ENCODE measurements around the gene SNX15.
"Not testable (repeated sequence)": the region's sequence is repeated elsewhere in the genome, so short reads cannot be mapped to it uniquely, and the experiment has no call there.

The SNX15 gene, protein sequence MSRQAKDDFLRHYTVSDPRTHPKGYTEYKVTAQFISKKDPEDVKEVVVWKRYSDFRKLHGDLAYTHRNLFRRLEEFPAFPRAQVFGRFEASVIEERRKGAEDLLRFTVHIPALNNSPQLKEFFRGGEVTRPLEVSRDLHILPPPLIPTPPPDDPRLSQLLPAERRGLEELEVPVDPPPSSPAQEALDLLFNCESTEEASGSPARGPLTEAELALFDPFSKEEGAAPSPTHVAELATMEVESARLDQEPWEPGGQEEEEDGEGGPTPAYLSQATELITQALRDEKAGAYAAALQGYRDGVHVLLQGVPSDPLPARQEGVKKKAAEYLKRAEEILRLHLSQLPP

DNA sequence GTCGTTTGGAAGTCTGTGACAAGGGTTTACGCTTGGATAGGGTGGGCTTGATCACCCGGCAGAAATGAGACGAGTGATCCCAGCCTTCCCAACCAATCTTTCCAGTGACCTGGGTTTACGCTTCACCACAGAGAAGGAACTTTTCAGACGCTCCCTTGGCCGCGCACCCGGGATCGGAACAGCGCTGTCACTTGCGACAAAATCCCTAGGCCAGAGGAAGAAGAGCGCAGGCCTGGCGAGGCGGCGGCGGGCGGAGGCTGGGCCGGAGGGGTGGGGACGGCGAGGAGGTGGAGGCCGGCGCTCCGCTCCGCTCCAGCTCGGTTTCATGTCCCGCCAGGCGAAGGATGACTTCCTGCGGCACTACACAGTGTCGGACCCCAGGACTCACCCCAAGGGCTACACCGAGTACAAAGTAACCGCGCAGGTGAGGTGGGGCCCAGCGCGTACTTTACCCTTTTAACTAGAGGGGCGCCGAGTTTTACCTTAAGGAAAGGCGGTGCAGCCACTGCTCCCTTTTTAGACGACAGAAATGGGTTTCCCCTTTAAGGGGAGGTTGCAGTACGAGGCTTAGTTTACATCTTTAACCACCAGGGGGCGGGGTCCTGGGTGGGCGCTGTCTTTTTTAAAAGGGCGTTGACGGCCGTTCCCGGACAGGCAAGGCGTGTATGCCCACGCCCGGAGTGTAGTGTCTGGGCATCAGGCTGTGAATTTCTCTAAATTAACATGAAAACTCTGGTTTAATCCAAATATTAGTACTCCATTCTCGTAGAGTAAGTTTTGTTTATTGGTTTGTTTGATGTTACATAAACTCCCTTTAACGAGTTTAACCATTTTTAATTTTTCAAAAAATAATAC is at the start of gene SNX15:
SNX15 (plus strand) TSS at position 227 of the 855 bp plus-strand sequence; CDS start at position 326, 99 bp downstream.
- no peak for FAIRE-seq

DNA sequence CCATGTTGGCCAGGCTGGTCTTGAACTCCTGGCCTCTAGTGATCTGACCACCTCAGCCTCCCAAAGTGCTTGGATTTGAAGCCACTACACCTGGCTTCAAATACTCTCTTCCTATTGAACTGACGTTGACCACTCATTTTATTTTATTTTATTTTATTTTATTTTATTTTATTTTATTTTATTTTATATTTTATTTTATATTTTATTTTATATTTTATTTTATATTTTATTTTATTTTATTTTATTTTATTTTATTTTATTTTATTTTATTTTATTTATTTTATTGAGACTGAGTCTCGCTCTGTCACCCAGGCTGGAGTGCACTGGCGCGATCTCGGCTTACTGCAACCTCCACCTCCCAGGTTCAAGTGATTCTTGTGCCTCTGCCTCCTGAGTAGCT is 43.9 kb upstream of the SNX15 start:
- FAIRE-seq = not testable (repeated sequence)

DNA sequence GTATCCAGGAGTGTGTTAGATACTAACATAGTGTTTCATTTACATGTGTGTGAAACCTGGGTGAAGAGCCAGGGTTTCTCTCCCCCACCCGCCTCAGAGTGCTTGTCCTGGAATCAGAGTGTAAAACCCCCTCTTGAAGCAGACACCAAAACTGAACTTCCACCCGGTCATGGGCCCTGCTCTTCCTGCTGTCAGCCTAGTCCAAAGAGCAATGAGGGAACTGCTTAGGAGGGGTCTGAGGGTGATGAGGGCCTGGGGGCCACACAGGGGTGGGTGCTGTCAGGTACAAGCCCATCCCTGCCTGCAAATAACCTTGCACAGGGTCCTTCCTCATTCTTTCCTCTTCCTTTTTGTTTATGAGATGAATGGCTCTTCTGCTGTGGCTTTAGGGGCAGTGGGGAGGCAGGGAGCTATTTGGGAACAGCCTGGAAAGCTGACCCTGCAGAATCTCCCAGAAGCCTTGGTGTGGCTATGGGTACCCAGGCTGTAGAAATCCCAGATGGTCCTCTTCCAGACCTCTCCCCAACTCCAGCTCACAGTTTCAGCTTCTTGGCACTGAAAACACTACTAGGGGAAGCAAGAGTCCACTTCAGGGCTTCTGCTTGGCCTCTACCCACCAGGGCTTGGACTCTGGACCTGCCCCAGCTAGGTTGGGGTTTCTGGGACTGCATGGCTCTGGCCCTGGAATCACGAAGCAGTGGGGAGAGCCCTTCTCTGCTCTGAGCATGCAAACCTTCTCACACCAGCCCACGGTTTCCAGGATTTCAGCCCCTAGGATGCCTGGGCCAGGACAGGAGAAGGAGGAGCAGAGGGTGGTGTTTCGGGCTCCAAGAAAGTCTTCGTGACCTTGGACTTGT is 39.0 kb upstream of the SNX15 start:
- no peak for FAIRE-seq

- no peak for FAIRE-seq
These were observed 37.8 kb upstream of the SNX15 start for GRCh38 chr11:64989416-64989815.

DNA sequence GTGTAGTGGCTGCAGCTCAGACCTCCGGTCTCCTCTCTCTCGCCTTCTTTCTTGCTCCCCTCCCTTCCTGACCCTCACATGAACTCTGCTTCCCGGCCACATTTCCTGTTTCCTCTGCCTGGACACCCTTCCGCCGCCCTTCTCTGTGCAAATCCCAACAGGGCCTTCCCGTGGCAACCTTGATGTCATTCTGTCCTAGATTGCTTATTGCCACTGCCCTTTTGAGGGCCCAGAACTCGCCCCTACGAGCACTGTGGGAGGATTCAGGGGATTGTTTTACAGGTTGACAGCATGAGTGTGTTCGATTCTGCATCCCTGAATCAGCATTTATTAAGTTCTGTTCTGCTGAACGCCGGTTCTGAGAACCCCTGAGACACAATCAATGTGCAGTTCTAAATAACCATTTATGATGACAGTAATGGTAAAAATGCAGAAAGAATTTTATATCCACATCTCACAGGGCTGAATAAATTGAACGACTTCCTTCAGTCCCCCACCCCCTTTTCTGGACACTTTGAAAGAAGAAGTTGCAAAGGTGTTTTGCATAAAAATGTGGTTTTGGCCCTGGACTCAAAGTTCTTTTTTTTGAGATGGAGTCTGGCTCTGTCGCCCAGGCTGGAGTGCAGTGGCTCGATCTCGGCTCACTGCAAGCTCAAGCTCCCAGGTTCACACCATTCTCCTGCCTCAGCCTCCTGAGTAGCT is 36.9 kb upstream of the SNX15 start:
- no peak for FAIRE-seq

DNA sequence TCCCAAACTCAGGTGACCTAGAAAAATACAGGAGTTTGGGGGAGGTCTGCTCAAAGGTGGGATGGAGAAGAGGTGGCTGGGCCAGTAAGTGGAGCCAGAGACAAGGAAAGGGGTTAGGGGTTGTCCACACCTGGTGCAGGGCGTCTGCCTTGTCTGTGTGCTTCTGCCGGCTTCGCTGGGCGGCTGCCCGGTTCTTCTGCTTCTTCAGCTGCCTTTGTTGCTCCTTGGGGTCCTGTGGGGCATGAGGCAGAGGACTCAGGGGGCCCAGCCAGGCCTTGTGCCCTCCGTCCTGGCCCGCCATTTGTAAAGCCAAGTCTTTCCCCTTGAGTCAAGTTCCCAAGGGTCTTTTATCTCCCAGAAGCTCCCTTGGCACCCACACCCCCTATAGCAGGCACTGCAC is 32.9 kb upstream of the SNX15 start:
- no peak for FAIRE-seq

GRCh38 chr11:64996327-64996709 is 30.9 kb upstream of the SNX15 start:
- FAIRE-seq = no peak

- no peak for FAIRE-seq
These were observed 30.4 kb upstream of the SNX15 start, which contains the start of gene BATF2 for GRCh38 chr11:64996710-64997380. Gene BATF2 (minus strand): TSS chr11:64996971. CDS start chr11:64996914, 57 bp downstream.

DNA sequence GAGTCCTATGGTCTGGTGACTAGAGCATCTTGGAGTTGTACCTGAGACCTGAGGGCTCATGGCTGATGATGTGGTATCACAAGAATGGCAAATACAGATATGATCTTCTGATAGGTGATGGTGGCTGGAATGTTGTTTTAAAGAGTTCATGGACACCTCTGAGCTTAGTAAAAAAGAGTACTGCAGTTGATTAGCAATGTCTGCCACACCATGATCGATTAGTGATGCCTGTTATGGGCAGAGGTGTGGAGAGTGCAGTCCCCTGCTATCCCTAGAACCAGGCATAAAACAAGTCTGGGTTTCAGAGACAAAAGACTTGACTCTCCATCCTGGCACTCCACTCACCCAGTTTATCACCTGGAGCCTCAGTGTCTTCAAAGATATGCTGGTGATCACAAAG is 29.1 kb upstream of the SNX15 start:
- FAIRE-seq = no peak

DNA sequence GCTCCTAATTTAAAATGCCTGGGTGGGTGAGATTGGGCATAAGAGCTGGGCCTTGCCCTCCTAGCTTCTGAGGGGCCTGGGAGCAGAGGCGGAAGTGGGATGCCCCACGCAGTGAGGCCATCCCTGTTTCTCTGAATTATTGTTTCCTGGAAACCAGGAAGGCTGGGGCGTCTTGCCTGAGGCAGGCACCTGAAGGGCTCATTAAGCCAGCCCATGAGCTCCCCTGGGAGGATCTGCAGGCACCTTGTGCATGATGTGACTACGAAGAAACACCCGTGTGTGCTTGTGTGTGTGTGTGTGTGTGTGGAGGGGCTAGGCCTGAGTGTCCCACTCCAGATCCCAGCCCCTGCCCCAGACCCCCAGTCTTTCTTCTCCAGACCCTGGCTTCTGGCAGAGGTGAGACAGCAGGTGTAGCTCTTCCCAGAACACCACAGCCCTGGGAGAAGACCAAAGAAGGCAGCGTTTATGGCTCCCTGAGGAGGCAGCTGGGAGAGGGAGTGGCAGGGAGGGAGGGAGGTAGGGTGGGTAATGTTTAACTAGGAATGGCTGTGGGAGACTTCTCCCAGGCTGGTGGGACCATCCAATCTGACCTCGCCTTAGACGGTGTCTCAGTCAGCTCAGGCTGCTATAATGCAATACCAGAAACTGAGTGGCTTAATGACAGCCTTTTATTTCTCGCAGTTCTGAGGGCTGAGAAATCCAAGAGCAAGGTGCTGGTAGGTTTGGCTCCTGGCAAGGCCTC is 28.4 kb upstream of the SNX15 start:
- FAIRE-seq = no peak

DNA sequence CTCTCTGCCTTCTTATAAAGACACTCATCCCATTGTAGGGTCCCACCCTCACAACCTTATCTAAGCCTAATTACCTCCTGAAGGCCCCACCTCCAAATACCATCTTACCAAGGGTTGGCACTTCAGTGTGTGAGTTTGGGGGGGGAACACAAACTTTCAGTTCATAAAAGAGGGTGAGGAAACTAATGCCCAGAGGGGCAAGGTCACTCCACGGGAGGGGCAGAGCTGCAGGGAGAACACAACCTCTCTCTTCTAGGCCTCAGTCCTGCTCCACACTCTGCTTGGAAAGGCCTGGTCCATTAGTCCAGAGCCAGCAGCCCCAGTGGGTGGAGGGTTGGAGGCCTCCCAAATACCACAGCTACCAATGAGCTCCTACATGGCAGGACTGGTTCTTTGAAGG is 27.8 kb upstream of the SNX15 start:
- no peak for FAIRE-seq

DNA sequence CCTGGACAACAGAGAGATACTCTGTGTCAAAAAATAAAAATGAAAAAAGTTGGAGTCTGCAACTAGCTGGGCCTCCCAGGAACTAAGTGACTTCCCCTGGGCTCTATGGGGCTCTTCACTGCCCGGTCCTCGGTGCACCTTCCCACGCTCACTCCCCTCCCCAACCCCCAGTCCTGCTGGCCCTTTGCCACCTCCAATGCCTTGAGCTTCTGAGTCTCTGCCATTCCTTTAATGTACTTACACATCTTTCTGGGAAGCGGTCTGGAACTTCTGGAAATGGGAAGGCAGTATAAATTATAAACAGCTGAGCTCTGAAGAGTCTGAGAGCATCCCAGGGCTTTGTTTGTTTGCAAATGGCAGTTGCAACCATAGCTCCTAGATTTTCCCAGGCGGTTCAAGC is 24.5 kb upstream of the SNX15 start:
- no peak for FAIRE-seq

GRCh38 chr11:65003282-65003681 is 24.0 kb upstream of the SNX15 start:
- no peak for FAIRE-seq

DNA sequence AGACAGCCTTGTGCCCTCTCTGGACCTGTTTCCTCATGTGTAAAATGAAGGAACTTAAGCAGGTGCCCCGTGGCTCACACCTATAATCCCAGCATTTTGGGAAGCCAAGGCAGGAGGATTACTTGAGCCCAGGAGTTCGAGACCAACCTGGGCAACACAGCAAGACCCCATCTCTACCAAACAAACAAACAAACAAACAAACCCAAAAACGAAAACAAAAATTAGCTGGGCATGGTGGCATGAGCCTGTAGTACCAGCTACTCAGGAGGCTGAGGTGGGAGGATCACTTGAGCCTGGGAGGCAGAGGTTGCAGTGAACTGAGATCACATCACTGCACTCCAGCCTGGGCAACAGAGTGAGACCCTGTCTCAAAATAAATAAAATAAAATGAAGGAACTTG is 23.3 kb upstream of the SNX15 start:
- FAIRE-seq = not testable (repeated sequence)

- no peak for FAIRE-seq
These were observed 19.2 kb upstream of the SNX15 start for GRCh38 chr11:65008016-65008415.

GRCh38 chr11:65008873-65009272 is 18.4 kb upstream of the SNX15 start:
- FAIRE-seq = no peak

- no peak for FAIRE-seq
These were observed 13.9 kb upstream of the SNX15 start for GRCh38 chr11:65013130-65013887.

DNA sequence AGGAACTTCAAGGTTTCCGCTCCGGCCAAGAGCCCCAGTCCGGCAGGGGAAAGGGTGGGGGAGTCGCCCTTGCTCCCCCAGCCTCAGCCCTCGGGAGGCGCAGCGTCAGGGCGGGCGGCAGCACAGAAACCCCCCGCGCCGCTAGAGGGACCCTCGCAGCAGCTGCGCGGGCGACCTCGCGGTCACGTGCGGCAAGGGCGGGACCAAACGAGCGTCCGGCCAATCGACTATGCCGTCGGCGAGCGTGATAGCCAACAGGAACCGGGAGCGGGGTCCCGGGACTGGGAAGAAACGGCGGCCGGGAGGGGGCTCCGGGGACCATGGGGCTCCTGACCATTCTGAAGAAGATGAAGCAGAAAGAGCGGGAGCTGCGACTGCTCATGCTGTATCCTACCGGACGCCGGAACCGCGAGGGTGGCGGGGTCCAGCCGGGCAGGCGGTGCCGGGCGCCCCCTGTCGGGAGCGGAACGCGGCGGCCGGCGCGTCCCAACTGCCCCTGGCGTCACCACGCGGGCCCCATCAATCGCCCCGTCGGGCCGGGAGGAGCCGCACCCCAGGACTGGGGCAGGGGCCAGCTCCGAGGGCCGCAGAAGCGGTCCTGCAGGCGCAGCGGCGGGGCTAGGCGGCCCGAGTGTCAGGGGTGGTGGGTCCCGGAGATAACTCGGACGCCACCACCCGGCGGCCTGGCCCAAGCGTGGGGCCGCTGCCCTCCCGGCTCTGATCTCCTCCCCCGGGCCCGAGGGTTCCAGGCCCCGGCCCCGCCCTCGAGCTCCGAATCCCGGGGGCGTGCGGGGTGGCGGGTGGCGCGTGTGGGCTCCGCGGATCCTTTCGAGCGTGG is 13.1 kb upstream of the SNX15 start, which contains the start of gene ARL2:
ARL2 (plus strand) TSS at position 273 of the 838 bp plus-strand sequence; CDS start at position 321, 48 bp downstream.
- no peak for FAIRE-seq

DNA sequence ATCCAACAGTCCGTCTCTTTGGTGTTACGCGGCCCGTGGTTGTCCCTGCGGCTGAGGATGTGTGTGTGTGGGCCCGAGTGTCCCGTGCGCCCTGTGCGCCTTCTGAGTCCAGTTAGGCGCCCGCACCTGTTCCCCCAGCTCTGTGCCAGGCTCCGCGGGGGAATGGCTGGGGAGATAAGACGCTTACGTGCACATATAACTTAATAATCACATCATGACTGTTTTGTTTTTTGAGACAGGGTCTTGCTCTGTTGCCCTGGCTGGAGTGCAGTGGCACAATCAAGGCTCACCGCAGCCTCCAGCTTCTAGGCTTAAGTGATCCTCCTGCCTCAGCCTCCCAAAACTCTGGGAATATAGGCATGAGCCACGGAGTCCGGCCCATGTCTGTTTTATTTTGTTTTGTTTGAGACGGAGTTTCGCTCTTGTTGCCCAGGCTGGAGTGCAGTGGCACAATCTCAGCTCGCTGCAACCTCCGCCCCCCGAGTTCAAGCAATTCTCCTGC is 12.5 kb upstream of the SNX15 start:
- FAIRE-seq = no peak

Measured in islet of Langerhans (tissue), 1 donor.